ENCODE data around the gene SNX21. TPM values are rescaled to one million over a fixed set of nuclear protein-coding genes. Genes with fewer than 3 reads are reported as not detected.

Gene SNX21
- total RNA-seq, 1 experiment from 2014 or later = 11.9 TPM

GRCh38 chr20:45867136-45867818, 33.7 kb downstream of the SNX21 start:
- intact Hi-C loops (cut with micrococcal nuclease) = no loop called here
- no peaks in the 10 kb centered on the region for H3K27me3 ChIP-seq (ENCODE audit: insufficient read depth, low read length)
- H3K9me3 ChIP-seq (ENCODE audit: control insufficient read depth in 1 of 2, insufficient read depth in 1 of 2, low read depth in 1 of 2, low read length in 2 of 2) = no peaks in the 10 kb centered on the region
- no peaks in the 10 kb centered on the region for H4K20me1 ChIP-seq (ENCODE audit: insufficient read depth)
- H3K79me2 ChIP-seq (ENCODE audit: insufficient read depth, low read length) = no peaks in the 10 kb centered on the region
- BruUV-seq (replicated peaks) = no TSS peak
- POLR2A ChIA-PET = interaction anchor here (0.7 kb wide), 1 partner anchor 29 kb away, joined by 3 read pairs; no protein-coding TSS in a partner anchor
- no peak overlapping the region for H3K9ac ChIP-seq (ENCODE audit: low read length)
- no peaks in the 10 kb centered on the region for H3K9me2 ChIP-seq (ENCODE audit: insufficient read depth)
- CTCF ChIA-PET = no interaction called here
- TF ChIP-seq REST (IDR thresholded peaks at IDR 0.05; ENCODE audit: low read depth) (no peak), MAX (IDR thresholded peaks at IDR 0.05) (no peak), POLR2A (IDR thresholded peaks at IDR 0.05; ENCODE audit: borderline replicate concordance, extremely low read depth, insufficient read depth, insufficient read length) (no peak), SP1 (IDR thresholded peaks at IDR 0.05; ENCODE audit: low read depth) (no peak), ZFX (IDR thresholded peaks at IDR 0.05) (no peak), CTCF (IDR thresholded peaks at IDR 0.05 in 2 of 3, conservative IDR thresholded peaks at IDR 0.05 in 1 of 3; ENCODE audit: borderline replicate concordance in 1 of 3, insufficient read depth in 1 of 3, low read depth in 2 of 3, low read length in 2 of 3) (no peak), ATF3 (IDR thresholded peaks at IDR 0.05) (no peak), EGR1 (IDR thresholded peaks at IDR 0.05; ENCODE audit: low read depth) (no peak), ZNF274 (IDR thresholded peaks at IDR 0.05; ENCODE audit: low read depth, low read length) (no peak), YY1 (IDR thresholded peaks at IDR 0.05; ENCODE audit: extremely low read depth, insufficient replicate concordance, low read depth, low read length) (no peak)
- H3K4me1 ChIP-seq (ENCODE audit: control insufficient read depth in 1 of 2, insufficient read depth in 2 of 2, low read length in 2 of 2) = peaks cover 0 to 10% of the 10 kb centered on the region in 2 experiments; a peak in 1 of 4 replicates
- RAD21 ChIA-PET (ENCODE audit: low non-redundant PET in 1 of 2, low total read pairs in 2 of 2, uncharacterized antibody in 2 of 2, unreplicated experiment in 2 of 2) = no interaction called here
- no peaks in the 10 kb centered on the region for H3K36me3 ChIP-seq (ENCODE audit: control insufficient read depth in 1 of 2, insufficient read depth in 2 of 2, low read length in 2 of 2)
- no peak overlapping the region for H3K4me2 ChIP-seq (ENCODE audit: low read length)
- no peak for ATAC-seq
- no peak for DNase-seq (ENCODE audit: low read depth, low spot score)
- H3K27ac ChIP-seq (ENCODE audit: low read depth, low read length) = no peak overlapping the region
- no peak overlapping the region for H2AFZ ChIP-seq (ENCODE audit: low read depth, low read length, poor library complexity, severe bottlenecking)
- no peak overlapping the region for H3K4me3 ChIP-seq (replicated peaks in 1 of 2; ENCODE audit: low read depth in 1 of 2, low read length in 2 of 2)
